Astrocyte (in vitro differentiated cells and primary cell): ENCODE measurements around the gene HLA-DPA1. TPM values are rescaled to one million over a fixed set of nuclear protein-coding genes. Genes with fewer than 3 reads are reported as not detected.

ENCODE experiments used
- DNase-seq: peaks from one replicate; pipeline ENCODE4 v3.0.0-alpha.2; 2010; ENCODE audit warnings: low read depth
- FAIRE-seq: peaks from 2 replicates; lab custom pipeline; 2011; peaks lifted over from hg19 to GRCh38; lab: Jason Lieb, UNC
- H2AFZ ChIP-seq: 2 replicates; pipeline ENCODE4 v1.6.0; 2012; ENCODE audit warnings: low read depth, low read length, inconsistent platforms
- H3K27ac ChIP-seq: 2 replicates; pipeline ENCODE4 v1.5.1; 2011; ENCODE audit warnings: low read depth, low read length, inconsistent platforms
- H3K27me3 ChIP-seq: 2 replicates; pipeline ENCODE4 v1.6.0; 2011; ENCODE audit warnings: low read length, inconsistent platforms; ENCODE audit not compliant: insufficient read depth
- H3K36me3 ChIP-seq: 2 replicates; pipeline ENCODE4 v1.5.1; 2011; ENCODE audit warnings: low read length, inconsistent platforms; ENCODE audit not compliant: insufficient read depth
- H3K4me1 ChIP-seq: 2 replicates; pipeline ENCODE4 v1.5.1; 2011; ENCODE audit warnings: low read length, inconsistent platforms; ENCODE audit not compliant: insufficient read depth
- H3K4me2 ChIP-seq: 2 replicates; pipeline ENCODE4 v1.6.0; 2012; ENCODE audit warnings: low read length, inconsistent platforms
- H3K4me3 ChIP-seq: 2 replicates; pipeline ENCODE4 v1.5.1; 2011; ENCODE audit warnings: low read depth, mild to moderate bottlenecking, low read length, inconsistent platforms; ENCODE audit not compliant: insufficient read depth
- H3K79me2 ChIP-seq: 2 replicates; pipeline ENCODE4 v1.6.0; 2012; ENCODE audit warnings: mild to moderate bottlenecking, low read length, inconsistent platforms; ENCODE audit not compliant: insufficient read depth
- H3K9ac ChIP-seq: 2 replicates; pipeline ENCODE4 v1.6.0; 2012; ENCODE audit warnings: mild to moderate bottlenecking, low read length, inconsistent platforms
- H3K9me3 ChIP-seq: 2 replicates; pipeline ENCODE4 v1.5.1; 2012; ENCODE audit warnings: low read depth, mild to moderate bottlenecking, low read length, inconsistent platforms; ENCODE audit not compliant: insufficient read depth
- H4K20me1 ChIP-seq: 2 replicates; pipeline ENCODE4 v1.6.0; 2012; ENCODE audit warnings: low read length, inconsistent platforms; ENCODE audit not compliant: insufficient read depth
- H3K27ac Mint-ChIP-seq: one replicate; pipeline ENCODE4 v1.8.0; 2021; ENCODE audit warnings: mild to moderate bottlenecking, mixed read lengths; ENCODE audit not compliant: unreplicated experiment
- H3K27me3 Mint-ChIP-seq: one replicate; pipeline ENCODE4 v1.8.0; 2021; ENCODE audit warnings: low read depth, mixed read lengths; ENCODE audit not compliant: unreplicated experiment
- H3K36me3 Mint-ChIP-seq: one replicate; pipeline ENCODE4 v1.8.0; 2021; ENCODE audit warnings: low read depth, mixed read lengths; ENCODE audit not compliant: unreplicated experiment
- H3K4me1 Mint-ChIP-seq: one replicate; pipeline ENCODE4 v1.8.0; 2021; ENCODE audit warnings: low read depth, mixed read lengths; ENCODE audit not compliant: unreplicated experiment
- H3K4me3 Mint-ChIP-seq: one replicate; pipeline ENCODE4 v1.8.0; 2021; ENCODE audit warnings: mild to moderate bottlenecking, moderate library complexity, mixed read lengths; ENCODE audit not compliant: unreplicated experiment
- H3K9me3 Mint-ChIP-seq: one replicate; pipeline ENCODE4 v1.8.0; 2021; ENCODE audit warnings: mild to moderate bottlenecking, mixed read lengths; ENCODE audit not compliant: unreplicated experiment
- EZH2 ChIP-seq: IDR thresholded peaks from 2 replicates; pipeline ENCODE4 v1.6.1; 2012; ENCODE audit warnings: mild to moderate bottlenecking, low read length, inconsistent platforms; ENCODE audit not compliant: insufficient read depth
- total RNA-seq: library from RNA; stranded (reverse); gene quantifications from 2 replicates; pipeline ENCODE4 v1.2.1, GENCODE V29; 2021
- TF ChIP-seq, protein P1 (sequence below): IDR thresholded peaks from 2 replicates; pipeline ENCODE4 v1.5.1; 2011; ENCODE audit warnings: low read depth, mild to moderate bottlenecking, inconsistent platforms, low read length, moderate library complexity; ENCODE audit not compliant: insufficient read depth

HLA-DPA1 gene
- total RNA-seq, 1 donor from 2014 or later = 1.7 TPM

DNA sequence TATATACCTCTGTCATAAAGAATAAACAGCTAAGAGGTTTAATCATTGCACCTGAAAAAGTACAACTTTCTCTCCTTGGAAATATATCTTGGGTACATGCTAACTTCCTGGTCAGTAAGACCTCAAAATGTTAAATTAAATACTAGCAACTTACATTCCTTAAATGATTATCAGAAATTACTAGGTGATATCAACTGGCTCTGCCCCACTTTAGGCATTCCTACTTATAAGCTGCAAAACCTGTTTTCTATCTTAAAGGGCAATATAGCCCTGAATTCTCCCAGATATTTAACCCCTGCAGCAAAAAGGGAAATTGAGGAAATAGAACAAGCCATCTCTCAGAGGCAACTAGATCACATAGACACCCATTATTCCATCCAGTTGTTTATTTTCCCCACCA is 20.8 kb downstream of the HLA-DPA1 start:
- no peaks in the 10 kb centered on the region for H3K4me1 ChIP-seq
- Mint-ChIP-seq H3K4me1 (no peaks in the 10 kb centered on the region), H3K27ac (no peak overlapping the region), H3K36me3 (no peaks in the 10 kb centered on the region), H3K9me3 (peaks cover 9% of the 10 kb centered on the region), H3K4me3 (no peak overlapping the region), H3K27me3 (peaks cover 15% of the 10 kb centered on the region)
- TF ChIP-seq EZH2 = no peak
- TF ChIP-seq, protein P1, sequence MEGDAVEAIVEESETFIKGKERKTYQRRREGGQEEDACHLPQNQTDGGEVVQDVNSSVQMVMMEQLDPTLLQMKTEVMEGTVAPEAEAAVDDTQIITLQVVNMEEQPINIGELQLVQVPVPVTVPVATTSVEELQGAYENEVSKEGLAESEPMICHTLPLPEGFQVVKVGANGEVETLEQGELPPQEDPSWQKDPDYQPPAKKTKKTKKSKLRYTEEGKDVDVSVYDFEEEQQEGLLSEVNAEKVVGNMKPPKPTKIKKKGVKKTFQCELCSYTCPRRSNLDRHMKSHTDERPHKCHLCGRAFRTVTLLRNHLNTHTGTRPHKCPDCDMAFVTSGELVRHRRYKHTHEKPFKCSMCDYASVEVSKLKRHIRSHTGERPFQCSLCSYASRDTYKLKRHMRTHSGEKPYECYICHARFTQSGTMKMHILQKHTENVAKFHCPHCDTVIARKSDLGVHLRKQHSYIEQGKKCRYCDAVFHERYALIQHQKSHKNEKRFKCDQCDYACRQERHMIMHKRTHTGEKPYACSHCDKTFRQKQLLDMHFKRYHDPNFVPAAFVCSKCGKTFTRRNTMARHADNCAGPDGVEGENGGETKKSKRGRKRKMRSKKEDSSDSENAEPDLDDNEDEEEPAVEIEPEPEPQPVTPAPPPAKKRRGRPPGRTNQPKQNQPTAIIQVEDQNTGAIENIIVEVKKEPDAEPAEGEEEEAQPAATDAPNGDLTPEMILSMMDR = no peak
- DNase-seq = no peak
- H3K36me3 ChIP-seq = no peaks in the 10 kb centered on the region
- H3K79me2 ChIP-seq = no peaks in the 10 kb centered on the region
- FAIRE-seq = no peak
- no peak overlapping the region for H3K27ac ChIP-seq
- no peak overlapping the region for H2AFZ ChIP-seq
- peaks cover 41% of the 10 kb centered on the region for H3K27me3 ChIP-seq
- no peak overlapping the region for H3K4me3 ChIP-seq
- no peaks in the 10 kb centered on the region for H4K20me1 ChIP-seq
- no peak overlapping the region for H3K4me2 ChIP-seq
- H3K9ac ChIP-seq = no peak overlapping the region
- no peaks in the 10 kb centered on the region for H3K9me3 ChIP-seq

GRCh38 chr6:33050014-33050810 is 23.2 kb downstream of the HLA-DPA1 start:
- Histone ChIP-seq H3K9ac (no peak overlapping the region), H3K27me3 (peaks cover 30% of the 10 kb centered on the region), H3K4me1 (no peaks in the 10 kb centered on the region), H3K4me2 (no peak overlapping the region), H3K4me3 (no peak overlapping the region), H3K36me3 (no peaks in the 10 kb centered on the region), H3K79me2 (no peaks in the 10 kb centered on the region), H2AFZ (no peak overlapping the region), H3K27ac (no peak overlapping the region), H3K9me3 (no peaks in the 10 kb centered on the region), H4K20me1 (no peaks in the 10 kb centered on the region)
- H3K36me3 Mint-ChIP-seq = no peaks in the 10 kb centered on the region
- H3K9me3 Mint-ChIP-seq = peaks cover 12% of the 10 kb centered on the region
- H3K4me3 Mint-ChIP-seq = no peak overlapping the region
- no peaks in the 10 kb centered on the region for H3K4me1 Mint-ChIP-seq
- no peak for TF ChIP-seq EZH2
- TF ChIP-seq, protein P1 = no peak
- H3K27me3 Mint-ChIP-seq = peaks cover 7% of the 10 kb centered on the region
- H3K27ac Mint-ChIP-seq = no peak overlapping the region
- DNase-seq = no peak
- no peak for FAIRE-seq

DNA sequence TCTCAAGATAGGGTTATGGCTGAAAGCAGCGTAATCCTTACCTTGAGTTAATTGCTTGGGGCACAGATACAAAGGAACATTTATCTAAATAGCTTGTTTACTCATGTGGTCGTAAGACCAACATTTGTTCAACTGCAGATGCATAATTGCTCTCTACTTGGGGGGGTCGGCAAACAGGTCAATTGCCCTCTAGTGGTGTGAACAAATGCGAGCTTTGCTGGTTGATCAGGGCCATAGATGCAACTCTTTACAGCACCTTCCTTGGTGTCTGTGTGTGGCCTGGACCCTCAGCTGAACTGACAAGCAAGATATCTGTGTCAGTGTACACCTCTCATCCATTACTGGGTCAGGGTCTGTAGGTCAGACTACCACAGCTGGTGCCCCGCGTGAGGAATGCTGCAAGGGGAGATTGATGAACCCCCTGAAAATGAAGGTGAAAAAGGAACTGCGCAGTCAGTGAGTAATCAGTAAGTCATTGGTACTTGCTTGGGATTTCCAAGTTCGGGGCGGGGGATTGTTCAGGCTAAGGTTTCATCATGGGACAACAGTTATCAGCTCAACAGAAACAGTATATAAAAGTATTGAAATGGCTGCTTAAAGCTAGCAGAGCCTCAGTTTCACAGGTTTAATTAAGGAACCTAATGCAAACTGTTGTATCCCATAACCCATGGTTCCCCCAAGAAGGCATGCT is 24.0 kb downstream of the HLA-DPA1 start:
- no peak overlapping the region for H3K4me2 ChIP-seq
- H3K9me3 ChIP-seq = no peaks in the 10 kb centered on the region
- FAIRE-seq (no peak), DNase-seq (no peak)
- H3K4me1 ChIP-seq = no peaks in the 10 kb centered on the region
- no peaks in the 10 kb centered on the region for H4K20me1 ChIP-seq
- H3K4me3 ChIP-seq = no peak overlapping the region
- H3K79me2 ChIP-seq = no peaks in the 10 kb centered on the region
- H3K9me3 Mint-ChIP-seq = peaks cover 9% of the 10 kb centered on the region
- no peaks in the 10 kb centered on the region for H3K4me1 Mint-ChIP-seq
- H3K9ac ChIP-seq = no peak overlapping the region
- no peak overlapping the region for H3K27ac ChIP-seq
- no peak overlapping the region for H3K27ac Mint-ChIP-seq
- no peaks in the 10 kb centered on the region for H3K36me3 Mint-ChIP-seq
- no peak overlapping the region for H2AFZ ChIP-seq
- no peak overlapping the region for H3K4me3 Mint-ChIP-seq
- no peaks in the 10 kb centered on the region for H3K36me3 ChIP-seq
- TF ChIP-seq, protein P1 = peak; percentile 5
- TF ChIP-seq EZH2 = no peak
- H3K27me3 Mint-ChIP-seq = peaks cover 7% of the 10 kb centered on the region
- H3K27me3 ChIP-seq = peaks cover 30% of the 10 kb centered on the region
